ENCODE data around the gene ARHGAP44. TPM values are rescaled to one million over a fixed set of nuclear protein-coding genes. Genes with fewer than 3 reads are reported as not detected.

Gene ARHGAP44
- polyA plus RNA-seq, 1 donor, result 4.8 TPM

- no peak for DNase-seq (ENCODE audit: low read depth)
Observed at GRCh38 chr17:13024526-13025257, 235.4 kb downstream of the ARHGAP44 start.

GRCh38 chr17:13025258-13025627, 235.9 kb downstream of the ARHGAP44 start:
- no peak for DNase-seq (ENCODE audit: low read depth)

- no peak for DNase-seq (ENCODE audit: low read depth)
Observed at GRCh38 chr17:13025687-13026086, 236.4 kb downstream of the ARHGAP44 start.

- no peak for DNase-seq (ENCODE audit: low read depth)
Observed at GRCh38 chr17:13027246-13027645, 237.9 kb downstream of the ARHGAP44 start.

- DNase-seq (ENCODE audit: low read depth), result no peak
Observed at GRCh38 chr17:13029340-13029739, 240.0 kb downstream of the ARHGAP44 start.

- DNase-seq (ENCODE audit: low read depth), result no peak
Observed at GRCh38 chr17:13030056-13030455, 240.8 kb downstream of the ARHGAP44 start.

GRCh38 chr17:13030459-13031300, 241.4 kb downstream of the ARHGAP44 start:
- DNase-seq (ENCODE audit: low read depth), result no peak

- no peak for DNase-seq (ENCODE audit: low read depth)
Observed at GRCh38 chr17:13031718-13032350, 242.5 kb downstream of the ARHGAP44 start.

GRCh38 chr17:13035420-13035819, 246.1 kb downstream of the ARHGAP44 start:
- DNase-seq (ENCODE audit: low read depth), result no peak

GRCh38 chr17:13036751-13037150, 247.5 kb downstream of the ARHGAP44 start:
- no peak for DNase-seq (ENCODE audit: low read depth)

GRCh38 chr17:13038931-13039665, 249.8 kb downstream of the ARHGAP44 start:
- DNase-seq (ENCODE audit: low read depth), result no peak

Other genes with a start within 250 kb of the ARHGAP44 start
- gene MYOCD, start 123.6 kb upstream of the ARHGAP44 start, polyA plus RNA-seq (ENCODE audit: insufficient read length), result 0.70 TPM
- 43.6 TPM for gene ELAC2, start 228.5 kb downstream of the ARHGAP44 start, polyA plus RNA-seq (ENCODE audit: insufficient read length)

Measured in forelimb muscle (tissue), 1 donor.